ENCODE results near the gene ACTR5. TPM values are rescaled to one million over a fixed set of nuclear protein-coding genes. Genes with fewer than 3 reads are reported as not detected.
"Not testable (repeated sequence)": the region's sequence is repeated elsewhere in the genome, so short reads cannot be mapped to it uniquely, and the experiment has no call there.

Gene ACTR5
- total RNA-seq, 1 donor from 2014 or later: 14.1 TPM

GRCh38 chr20:38766071-38766470, 17.8 kb downstream of the ACTR5 start:
- no peak for DNase-seq

- DNase-seq: no peak
Observed at GRCh38 chr20:38769376-38770295, 21.4 kb downstream of the ACTR5 start.

GRCh38 chr20:38770546-38770945, 22.3 kb downstream of the ACTR5 start:
- DNase-seq: no peak

- no peak for DNase-seq
Observed at GRCh38 chr20:38770970-38771369, 22.7 kb downstream of the ACTR5 start.

GRCh38 chr20:38771621-38772020, 23.4 kb downstream of the ACTR5 start:
- DNase-seq: no peak

GRCh38 chr20:38774167-38774566, 25.9 kb downstream of the ACTR5 start:
- no peak for DNase-seq

- DNase-seq: no peak
Observed at GRCh38 chr20:38776363-38776762, 28.1 kb downstream of the ACTR5 start.

GRCh38 chr20:38779247-38780097, 31.2 kb downstream of the ACTR5 start:
- no peak for DNase-seq

GRCh38 chr20:38782275-38782674, 34.0 kb downstream of the ACTR5 start:
- no peak for DNase-seq

- no peak for DNase-seq
Observed at GRCh38 chr20:38787870-38788269, 39.6 kb downstream of the ACTR5 start.

GRCh38 chr20:38789503-38790199, 41.4 kb downstream of the ACTR5 start:
- no peak for DNase-seq

GRCh38 chr20:38790200-38791053, 42.2 kb downstream of the ACTR5 start:
- DNase-seq: peak; percentile 79

- no peak for DNase-seq
Observed at GRCh38 chr20:38791291-38791690, 43.0 kb downstream of the ACTR5 start.

- DNase-seq: no peak
Observed at GRCh38 chr20:38791940-38792339, 43.7 kb downstream of the ACTR5 start.

- DNase-seq: not testable (repeated sequence)
Observed at GRCh38 chr20:38794057-38794456, 45.8 kb downstream of the ACTR5 start.

GRCh38 chr20:38798266-38798665, 50.0 kb downstream of the ACTR5 start:
- no peak for DNase-seq

- peak; percentile 93 for DNase-seq
Observed at GRCh38 chr20:38799203-38799602, 50.9 kb downstream of the ACTR5 start.

- no peak for DNase-seq
Observed at GRCh38 chr20:38800882-38801281, 52.6 kb downstream of the ACTR5 start.

- DNase-seq: no peak
Observed at GRCh38 chr20:38804221-38804620, 56.0 kb downstream of the ACTR5 start.

GRCh38 chr20:38804682-38805501, 56.6 kb downstream of the ACTR5 start:
- peak; percentile 92 for DNase-seq

- peak; percentile 76 for DNase-seq
Observed at GRCh38 chr20:38805502-38805957, 57.3 kb downstream of the ACTR5 start, which contains the start of gene PPP1R16B. PPP1R16B (plus strand) TSS chr20:38805697; CDS start chr20:38835926, 30,229 bp downstream.
